Heart left ventricle (tissue), 16 donors: ENCODE measurements around the gene SNUPN. TPM values are rescaled to one million over a fixed set of nuclear protein-coding genes. Genes with fewer than 3 reads are reported as not detected.

Experiments used
- ATAC-seq, 4 donors: fragments of 200-7000 bp; cut with Tn5 transposase; one replicate each; pipeline ENCODE4 v1.9.1; 2020 to 2022; ENCODE audit warnings: moderate library complexity in 4 of 4, mild to moderate bottlenecking in 3 of 4, moderate number of reproducible peaks in 1 of 4
- DNase-seq, 5 donors: peaks; one replicate each; pipeline ENCODE4 v3.0.0-alpha.2; 2020
- H3K27ac ChIP-seq, 12 donors: fragments of 200-600 bp; sonication (generic) in 4 of 12; one replicate each; pipeline versions ENCODE4 v1.5.0 to v1.8.0; 2016 to 2022; ENCODE audit warnings: mild to moderate bottlenecking in 2 of 12
- H3K27me3 ChIP-seq, 9 donors: fragments of 200-600 bp; sonication (generic) in 2 of 9; one replicate each; pipeline versions ENCODE4 v1.5.1 to v1.8.0; 2016 to 2022; ENCODE audit warnings: mild to moderate bottlenecking in 3 of 9
- H3K36me3 ChIP-seq, 9 donors: fragments of 200-600 bp; sonication (generic) in 2 of 9; one replicate each; pipeline versions ENCODE4 v1.5.0 to v1.8.0; 2018 to 2022; ENCODE audit warnings: mild to moderate bottlenecking in 2 of 9
- H3K4me1 ChIP-seq, 12 donors: fragments of 200-600 bp; sonication (generic) in 4 of 12; one replicate each; pipeline versions ENCODE4 v1.5.0 to v1.8.0; 2016 to 2022; ENCODE audit warnings: mild to moderate bottlenecking in 3 of 12
- H3K4me3 ChIP-seq, 12 donors: fragments of 200-600 bp; sonication (generic) in 4 of 12; one replicate each; pipeline versions ENCODE4 v1.5.0 to v1.8.0; 2017 to 2022; ENCODE audit warnings: mild to moderate bottlenecking in 9 of 12, moderate library complexity in 4 of 12
- H3K9me3 ChIP-seq, 12 donors: fragments of 200-600 bp; sonication (generic) in 4 of 12; one replicate each; pipeline versions ENCODE4 v1.5.0 to v1.8.0; 2016 to 2022; ENCODE audit warnings: mild to moderate bottlenecking in 1 of 12
- POLR2A ChIP-seq, 2 donors: fragments of 450-650 bp; IDR thresholded peaks; one replicate each; pipeline ENCODE4 v1.6.1; 2017; ENCODE audit warnings: antibody characterized with exemption in 2 of 2, mild to moderate bottlenecking in 2 of 2, moderate library complexity in 2 of 2
- WGBS, 4 donors: extraction: QIAGEN DNeasy Blood & Tissue Kit in 2 of 4; methylation state at CpG; one replicate each; pipeline versions ENCODE4 v1.1.5 to v1.1.7; 2013 to 2018; 5-methylcytosine and 5-hydroxymethylcytosine counted together
- intact Hi-C, 10 donors: fragments of 100-400 bp; cut with DNase I; formaldehyde crosslinking; loops; one replicate each; pipeline versions ENCODE4 v1.11.1 to v1.14.2; 2022
- polyA plus RNA-seq, 2 donors: library from polyadenylated mRNA; stranded (reverse); fragments of 200-250 nt; gene quantifications; one replicate each; pipeline ENCODE4 v1.2.3, GENCODE V29; 2013
- total RNA-seq, 9 donors: library from RNA; depleted of rRNA in 2 of 9; stranded (reverse); fragments of >200 nt in 2 of 9; fragmentation: NEBNext Ultra II Directional in 3 of 9; extraction: Animal tissue kit (Norgen Biotek cat#: 25700) in 3 of 9; gene quantifications; one replicate each; pipeline versions ENCODE4 v1.1.0 to v1.2.4, GENCODE V29; 2016 to 2023
- TF ChIP-seq, protein P1 (sequence below), 12 donors: fragments of 200-600 bp; sonication (generic) in 4 of 12; IDR thresholded peaks; one replicate each; pipeline versions ENCODE4 v1.5.0 to v1.8.0; 2018 to 2022; ENCODE audit warnings: antibody characterized with exemption in 12 of 12, mild to moderate bottlenecking in 5 of 12
- donor health status: ischemic (EF 13 %, LVEDD 7.1; RV severe dilation, severe dysfunction).
- donor health status: healthy with polysubstance abuse.
- donor health status: DM: no; HTN: yes; CAD: no.
- donor health status: DM: no; HTN: no; CAD: no.
- donor health status: ischemic (EF 25% LVEDD 6.9; RV normal size, moderate dysfunction).
- donor health status: ischemic (EF 25% LVEDD 5.7; RV mildly dilated, moderate dysfunction).
- donor health status: healthy.
- donor health status: DM: yes; HTN: yes; CAD: no.
- donor health status: ischemic (EF 35%, LVEDD 5.7; RV mildly dilated, moderate dysfunction).
- donor health status: nonischemic (EF 11% LVEDD 7.7; RV severe dilation, severe dysfunction).
- donor health status: DM: yes; HTN: yes; CAD: no.
- donor health status: PGD.
- donor health status: ischemic (EF 29% LVEDD 5.4; RV normal size, mild dysfunction).
- donor health status: nonischemic (EF 23%, LVEDD 6.1; RV moderate dilation, normal function).

Gene SNUPN
- total and polyA plus RNA-seq, 11 donors: 13.2 to 21.6 (median 14.5) TPM

DNA sequence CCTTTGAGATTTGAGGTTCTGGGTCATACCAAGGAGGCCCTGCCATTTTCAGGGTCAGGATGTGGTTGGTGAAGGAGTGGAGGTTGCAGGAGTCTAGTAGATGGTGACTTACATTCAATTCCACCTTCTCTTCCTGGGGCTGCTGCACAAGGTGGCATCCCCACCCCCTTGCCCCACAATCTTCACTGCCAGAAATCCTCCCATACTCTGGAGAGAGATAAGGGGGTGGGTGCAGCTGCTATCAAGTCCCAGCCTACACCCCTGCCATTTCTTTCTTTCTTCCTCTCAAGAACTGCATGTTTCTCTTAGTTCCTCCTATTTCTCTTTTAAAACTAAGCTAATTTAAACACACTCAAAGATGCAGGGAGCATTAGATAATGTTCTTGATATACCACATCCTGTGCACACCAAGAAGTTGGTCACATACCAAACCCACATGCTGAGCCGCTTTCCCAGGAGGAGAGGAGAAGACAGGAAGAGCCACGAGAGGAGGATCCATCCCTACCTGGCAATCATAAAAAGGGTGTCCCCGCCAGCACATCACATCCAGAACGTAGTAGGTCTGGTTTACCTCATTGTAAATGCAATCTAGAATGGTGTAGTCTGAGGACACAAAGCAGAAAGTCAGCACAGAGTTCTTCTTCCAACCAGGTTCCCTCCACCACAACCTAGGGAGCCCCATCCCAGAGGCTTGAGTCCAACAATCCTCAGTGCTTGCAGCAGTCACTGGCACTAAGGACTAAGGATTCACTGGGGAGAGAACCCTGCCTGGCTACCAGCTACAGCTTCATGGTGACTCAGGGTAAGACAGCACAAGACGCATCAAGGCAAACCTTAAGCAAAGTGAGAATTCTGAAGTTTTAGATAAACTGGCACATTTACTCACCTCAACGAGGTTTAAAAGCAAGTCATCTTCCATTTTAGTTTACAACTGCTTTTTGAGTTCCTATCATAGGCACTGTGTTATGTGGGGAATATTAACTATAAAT lies 18.5 kb downstream of the SNUPN start:
- no peak overlapping the region for H3K4me3 ChIP-seq
- WGBS, 4 donors: 82 to 93% (median 84%) methylated on average over 6 of the region's 6 CpGs
- H3K27ac ChIP-seq: peak overlapping the region in 1 of 12 donors; percentile 64
- peaks cover 0 to 19% (median 0%) of the 10 kb centered on the region in 12 donors for H3K4me1 ChIP-seq
- H3K9me3 ChIP-seq: no peaks in the 10 kb centered on the region
- intact Hi-C loops: no loop called here
- no peak for TF ChIP-seq POLR2A (IDR thresholded peaks at IDR 0.05)
- TF ChIP-seq, protein P1, sequence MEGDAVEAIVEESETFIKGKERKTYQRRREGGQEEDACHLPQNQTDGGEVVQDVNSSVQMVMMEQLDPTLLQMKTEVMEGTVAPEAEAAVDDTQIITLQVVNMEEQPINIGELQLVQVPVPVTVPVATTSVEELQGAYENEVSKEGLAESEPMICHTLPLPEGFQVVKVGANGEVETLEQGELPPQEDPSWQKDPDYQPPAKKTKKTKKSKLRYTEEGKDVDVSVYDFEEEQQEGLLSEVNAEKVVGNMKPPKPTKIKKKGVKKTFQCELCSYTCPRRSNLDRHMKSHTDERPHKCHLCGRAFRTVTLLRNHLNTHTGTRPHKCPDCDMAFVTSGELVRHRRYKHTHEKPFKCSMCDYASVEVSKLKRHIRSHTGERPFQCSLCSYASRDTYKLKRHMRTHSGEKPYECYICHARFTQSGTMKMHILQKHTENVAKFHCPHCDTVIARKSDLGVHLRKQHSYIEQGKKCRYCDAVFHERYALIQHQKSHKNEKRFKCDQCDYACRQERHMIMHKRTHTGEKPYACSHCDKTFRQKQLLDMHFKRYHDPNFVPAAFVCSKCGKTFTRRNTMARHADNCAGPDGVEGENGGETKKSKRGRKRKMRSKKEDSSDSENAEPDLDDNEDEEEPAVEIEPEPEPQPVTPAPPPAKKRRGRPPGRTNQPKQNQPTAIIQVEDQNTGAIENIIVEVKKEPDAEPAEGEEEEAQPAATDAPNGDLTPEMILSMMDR (IDR thresholded peaks at IDR 0.05): no peak
- DNase-seq (no peak), ATAC-seq (no peak)
- H3K36me3 ChIP-seq: peaks cover 0 to 95% (median 90%) of the 10 kb centered on the region in 9 donors
- no peaks in the 10 kb centered on the region for H3K27me3 ChIP-seq

DNA sequence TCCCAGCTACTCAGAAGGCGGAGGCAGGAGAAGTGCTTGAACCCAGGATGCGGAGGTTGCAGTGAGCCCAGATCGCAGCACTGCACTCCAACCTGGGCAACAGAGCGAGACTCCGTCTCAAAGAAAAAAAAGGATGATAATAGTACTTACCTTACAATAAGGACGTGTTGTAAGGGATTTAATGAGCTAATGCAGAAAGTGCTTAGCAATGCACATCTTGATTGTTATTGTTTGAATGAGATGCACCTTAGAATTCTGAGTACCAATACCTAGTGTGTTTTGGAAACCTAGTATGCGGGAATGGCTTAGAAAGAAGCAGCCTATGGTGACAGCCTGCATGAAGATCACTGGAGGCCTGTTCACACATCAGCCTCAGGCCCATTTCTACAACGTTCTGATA lies 19.5 kb downstream of the SNUPN start:
- Histone ChIP-seq H3K4me1 (peaks cover 0 to 19% (median 0%) of the 10 kb centered on the region in 12 donors), H3K36me3 (peaks cover 0 to 95% (median 90%) of the 10 kb centered on the region in 9 donors), H3K27me3 (no peaks in the 10 kb centered on the region), H3K9me3 (no peaks in the 10 kb centered on the region), H3K4me3 (no peak overlapping the region), H3K27ac (peak overlapping the region in 1 of 12 donors; percentile 64)
- ATAC-seq (no peak), DNase-seq (no peak)
- intact Hi-C loops: no loop called here
- 92 to 94% (median 94%) methylated on average over 8 of the region's 8 CpGs for WGBS, 4 donors
- no peak for TF ChIP-seq POLR2A (IDR thresholded peaks at IDR 0.05)
- TF ChIP-seq, protein P1 (IDR thresholded peaks at IDR 0.05): no peak

DNA sequence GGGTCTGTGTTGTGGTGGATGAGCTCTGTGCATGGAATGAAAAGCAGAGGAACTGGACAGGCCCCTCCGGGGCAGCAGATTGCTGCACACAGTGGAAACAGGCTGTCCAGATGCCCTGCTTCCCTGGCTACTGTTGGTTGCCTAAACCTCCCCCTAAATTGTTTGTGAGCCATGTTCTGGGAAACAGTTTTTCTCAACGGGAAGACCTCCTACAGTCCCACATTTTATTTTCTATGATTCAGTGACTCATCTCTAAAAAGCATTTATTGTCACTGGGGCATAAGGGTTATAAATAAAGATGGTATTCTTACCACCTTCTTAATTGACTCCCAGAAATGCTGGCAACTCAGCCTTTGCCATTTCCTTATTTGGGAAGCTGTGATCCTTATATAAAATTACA lies 26.1 kb downstream of the SNUPN start:
- TF ChIP-seq POLR2A (IDR thresholded peaks at IDR 0.05): no peak
- TF ChIP-seq, protein P1 (IDR thresholded peaks at IDR 0.05): no peak
- intact Hi-C loops: loop anchor here in 1 of 10 donors (10.0 kb wide), 1 partner anchor 205 kb away; no protein-coding TSS in a partner anchor
- ATAC-seq: no peak

DNA sequence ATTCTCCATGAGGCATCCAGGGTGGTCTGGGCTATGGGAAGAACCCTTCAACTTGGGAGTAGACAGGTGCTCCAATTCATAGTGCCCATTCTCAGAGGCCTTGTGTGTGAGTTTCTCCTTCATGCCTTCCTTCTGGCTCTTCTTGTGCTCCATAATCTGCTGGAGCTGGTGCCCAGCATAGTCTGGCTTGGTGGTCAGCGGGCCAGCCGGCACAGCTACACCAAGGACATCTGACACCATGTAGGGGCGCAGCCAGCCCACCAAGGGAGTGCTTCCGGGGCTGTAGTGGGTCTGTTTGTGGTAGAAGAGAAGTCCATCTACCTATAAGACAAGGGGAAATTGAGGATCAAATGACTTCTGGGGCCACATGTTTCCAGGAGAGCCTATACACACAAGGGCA lies 27.2 kb downstream of the SNUPN start:
- H3K9me3 ChIP-seq: no peaks in the 10 kb centered on the region
- DNase-seq (no peak), ATAC-seq (no peak)
- intact Hi-C loops: loop anchor here in 1 of 10 donors (10.0 kb wide), 1 partner anchor 204 kb away; no protein-coding TSS in a partner anchor
- no peaks in the 10 kb centered on the region for H3K27me3 ChIP-seq
- peak overlapping the region in 1 of 12 donors; percentile 5 for H3K27ac ChIP-seq
- TF ChIP-seq POLR2A (IDR thresholded peaks at IDR 0.05): no peak
- TF ChIP-seq, protein P1 (IDR thresholded peaks at IDR 0.05): no peak
- 94 to 100% (median 96%) methylated on average over 4 of the region's 4 CpGs for WGBS, 4 donors
- no peak overlapping the region for H3K4me3 ChIP-seq
- peaks cover 0 to 19% (median 10%) of the 10 kb centered on the region in 12 donors for H3K4me1 ChIP-seq
- peaks cover 0 to 89% (median 78%) of the 10 kb centered on the region in 9 donors for H3K36me3 ChIP-seq

More for the DNA sequence above, 26.1 kb downstream of the SNUPN start:
- Histone ChIP-seq H3K27ac (no peak overlapping the region), H3K9me3 (no peaks in the 10 kb centered on the region), H3K27me3 (no peaks in the 10 kb centered on the region), H3K36me3 (peaks cover 0 to 96% (median 85%) of the 10 kb centered on the region in 9 donors), H3K4me1 (peaks cover 0 to 19% (median 10%) of the 10 kb centered on the region in 12 donors), H3K4me3 (no peak overlapping the region)
- 32 to 73% (median 68%) methylated on average over 2 of the region's 2 CpGs for WGBS, 4 donors
- no peak for DNase-seq
